Neural cell (in vitro differentiated cells): Measurements from ENCODE around the gene BIK. TPM values are rescaled to one million over a fixed set of nuclear protein-coding genes. Genes with fewer than 3 reads are reported as not detected.

ENCODE experiments used
- H2AFZ ChIP-seq: fragments of 200-600, 300-800 bp; sonication (generic), shearing (Covaris generic); 2 replicates; pipeline ENCODE4 v1.6.0; 2014; ENCODE audit warnings: low read depth, mild to moderate bottlenecking, antibody characterized with exemption, low read length, moderate library complexity
- H3F3A ChIP-seq: fragments of 200-600 bp; shearing (Covaris generic); 2 replicates; pipeline ENCODE4 v1.6.1; 2016; ENCODE audit warnings: mild to moderate bottlenecking, moderate library complexity, mixed read lengths, antibody characterized with exemption, low read length; ENCODE audit not compliant: insufficient read depth, poor library complexity, severe bottlenecking
- H3K27ac ChIP-seq: fragments of 200-600, 300-800 bp; sonication (generic), shearing (Covaris generic); 2 replicates; pipeline ENCODE4 v1.5.1; 2014; ENCODE audit warnings: mild to moderate bottlenecking, low read length, moderate library complexity
- H3K27me3 ChIP-seq: fragments of 300-800, 200-600 bp; sonication (generic), shearing (Covaris generic); 2 replicates; pipeline ENCODE4 v1.6.0; 2014; ENCODE audit warnings: mild to moderate bottlenecking, low read depth, low read length, moderate library complexity; ENCODE audit not compliant: insufficient read depth
- H3K36me3 ChIP-seq: fragments of 300-800, 200-600 bp; sonication (generic), shearing (Covaris generic); 2 replicates; pipeline ENCODE4 v1.5.1; 2014; ENCODE audit warnings: mild to moderate bottlenecking, antibody characterized with exemption, low read length, moderate library complexity; ENCODE audit not compliant: insufficient read depth
- H3K4me2 ChIP-seq: fragments of 300-800, 200-600 bp; sonication (generic), shearing (Covaris generic); 2 replicates; pipeline ENCODE4 v1.6.0; 2014; ENCODE audit warnings: mild to moderate bottlenecking, low read length
- H3K4me3 ChIP-seq: fragments of 300-800, 200-600 bp; sonication (generic), shearing (Covaris generic); 2 replicates; pipeline ENCODE4 v1.5.1; 2014; ENCODE audit warnings: mild to moderate bottlenecking, low read length, moderate library complexity
- H3K79me2 ChIP-seq: fragments of 200-600 bp; shearing (Covaris generic); replicated peaks from 2 replicates; pipeline ENCODE4 v1.6.0; 2014; ENCODE audit warnings: mild to moderate bottlenecking, low read length, moderate library complexity; ENCODE audit not compliant: insufficient read depth
- H3K9ac ChIP-seq: fragments of 300-800, 200-600 bp; sonication (generic), shearing (Covaris generic); 2 replicates; pipeline ENCODE4 v1.6.1; 2016; ENCODE audit warnings: mild to moderate bottlenecking, low read length, mixed read lengths
- H3K9me2 ChIP-seq: fragments of 200-600 bp; shearing (Covaris generic); 2 replicates; pipeline ENCODE4 v1.6.1; 2016; ENCODE audit warnings: mild to moderate bottlenecking, low read length, mixed read lengths; ENCODE audit not compliant: insufficient read depth
- H3K9me3 ChIP-seq: fragments of 200-600, 300-800 bp; sonication (generic), shearing (Covaris generic); 2 replicates; pipeline ENCODE4 v1.6.1; 2016; ENCODE audit warnings: mild to moderate bottlenecking, mixed run types, low read length, moderate library complexity, mixed read lengths
- H4K20me1 ChIP-seq: fragments of 200-600 bp; shearing (Covaris generic); 2 replicates; pipeline ENCODE4 v1.6.1; 2016; ENCODE audit warnings: mild to moderate bottlenecking, mixed run types; ENCODE audit not compliant: insufficient read depth
- CTCF ChIP-seq: fragments of 450-650 bp; IDR thresholded peaks from 2 replicates; pipeline ENCODE4 v1.5.1; 2014; ENCODE audit warnings: antibody characterized with exemption, mild to moderate bottlenecking, moderate library complexity; ENCODE audit not compliant: poor library complexity, severe bottlenecking
- EP300 ChIP-seq: fragments of 450-650 bp; conservative IDR thresholded peaks from 2 replicates; pipeline ENCODE4 v1.6.1; 2014; ENCODE audit warnings: antibody characterized with exemption, mild to moderate bottlenecking, moderate library complexity; ENCODE audit not compliant: poor library complexity, severe bottlenecking
- EZH2 ChIP-seq: fragments of 200-600, 300-800 bp; shearing (Covaris generic), sonication (generic); IDR thresholded peaks from 2 replicates; pipeline ENCODE4 v1.6.1; 2014; ENCODE audit warnings: antibody characterized with exemption, low read length, borderline replicate concordance, mild to moderate bottlenecking; ENCODE audit not compliant: insufficient read depth, poor library complexity, severe bottlenecking
- MXI1 ChIP-seq: fragments of 450-650 bp; conservative IDR thresholded peaks from 2 replicates; pipeline ENCODE4 v1.6.1; 2014; ENCODE audit warnings: antibody characterized with exemption, mild to moderate bottlenecking; ENCODE audit not compliant: poor library complexity, severe bottlenecking
- POLR2AphosphoS5 ChIP-seq: IDR thresholded peaks from 2 replicates; pipeline ENCODE4 v1.6.1; 2012
- RAD21 ChIP-seq: fragments of 450-650 bp; conservative IDR thresholded peaks from 2 replicates; pipeline ENCODE4 v1.6.1; 2014; ENCODE audit warnings: antibody characterized with exemption, mild to moderate bottlenecking, moderate library complexity
- REST ChIP-seq: IDR thresholded peaks from 2 replicates; pipeline ENCODE4 v1.6.1; 2012; ENCODE audit warnings: borderline replicate concordance
- SMC3 ChIP-seq: fragments of 450-650 bp; conservative IDR thresholded peaks from 2 replicates; pipeline ENCODE4 v1.6.1; 2014; ENCODE audit warnings: antibody characterized with exemption, mild to moderate bottlenecking, moderate library complexity; ENCODE audit not compliant: poor library complexity
- TAF1 ChIP-seq: IDR thresholded peaks from 2 replicates; pipeline ENCODE4 v1.6.1; 2012; ENCODE audit warnings: low read depth
- polyA plus RNA-seq: library from polyadenylated mRNA; depleted of rRNA; stranded (reverse); fragments of >200 nt; gene quantifications from 2 replicates; pipeline ENCODE4 v1.2.3, GENCODE V29; 2014

The BIK gene
- polyA plus RNA-seq, 1 donor from 2014 or later: 3.1 TPM

- no peaks in the 10 kb centered on the region for H3K9me2 ChIP-seq
- no peaks in the 10 kb centered on the region for H3K27me3 ChIP-seq
- no peak overlapping the region for H3K4me2 ChIP-seq
- no peak overlapping the region for H3K27ac ChIP-seq
- H3K9ac ChIP-seq: no peak overlapping the region
- no peak overlapping the region for H3K4me3 ChIP-seq
- H2AFZ ChIP-seq: no peak overlapping the region
- no peaks in the 10 kb centered on the region for H3F3A ChIP-seq
- no peaks in the 10 kb centered on the region for H3K9me3 ChIP-seq
- no peak for TF ChIP-seq MXI1
- no peak for TF ChIP-seq TAF1
- no peak for TF ChIP-seq SMC3
- no peak for TF ChIP-seq EZH2
- TF ChIP-seq REST: no peak
- no peak for TF ChIP-seq CTCF
- no peak for TF ChIP-seq POLR2AphosphoS5
- TF ChIP-seq EP300: no peak
- no peak for TF ChIP-seq RAD21
- no peaks in the 10 kb centered on the region for H3K36me3 ChIP-seq
- no peaks in the 10 kb centered on the region for H4K20me1 ChIP-seq
- no peaks in the 10 kb centered on the region for H3K79me2 ChIP-seq
These were observed 50.1 kb downstream of the BIK start for GRCh38 chr22:43160497-43161126.

GRCh38 chr22:43162412-43163150 lies 52.0 kb downstream of the BIK start:
- no peaks in the 10 kb centered on the region for H4K20me1 ChIP-seq
- H2AFZ ChIP-seq: no peak overlapping the region
- no peak for TF ChIP-seq RAD21
- no peak for TF ChIP-seq CTCF
- TF ChIP-seq POLR2AphosphoS5: no peak
- TF ChIP-seq REST: no peak
- no peak for TF ChIP-seq SMC3
- no peak for TF ChIP-seq TAF1
- TF ChIP-seq EZH2: no peak
- TF ChIP-seq MXI1: no peak
- TF ChIP-seq EP300: no peak

More at GRCh38 chr22:43162412-43163150, 52.0 kb downstream of the BIK start:
- Histone ChIP-seq H3K9me2 (no peaks in the 10 kb centered on the region), H3K4me3 (no peak overlapping the region), H3K79me2 (no peaks in the 10 kb centered on the region), H3F3A (no peaks in the 10 kb centered on the region), H3K9ac (no peak overlapping the region), H3K9me3 (no peaks in the 10 kb centered on the region), H3K27me3 (no peaks in the 10 kb centered on the region), H3K36me3 (no peaks in the 10 kb centered on the region), H3K4me2 (no peak overlapping the region), H3K27ac (no peak overlapping the region)
